K562 (cell line): ENCODE data around the gene METTL24. TPM values are rescaled to one million over a fixed set of nuclear protein-coding genes. Genes with fewer than 3 reads are reported as not detected.

Experiments used
- ATAC-seq: fragments of 200-7000 bp; cut with Tn5 transposase; 3 replicates; pipeline ENCODE4 v1.9.1; 2020; ENCODE audit warnings: moderate library complexity
- BruUV-seq: library from RNA; stranded (reverse); fragments of 400-500 nt; replicated peaks from 2 replicates; lab custom pipeline; 2021; lab: Mats Ljungman, UMichigan
- CTCF ChIA-PET: fragments of 300-600 bp; formaldehyde crosslinking; extraction: SDS; loops from one replicate; lab custom pipeline; 2021; ENCODE audit warnings: low intra/inter-chr PET ratio; lab: Yijun Ruan, JAX
- POLR2A ChIA-PET: fragments of 300-600, 350-650 bp; sonication (Branson Sonifier 250); formaldehyde crosslinking; extraction: SDS; loops from one replicate; lab custom pipeline; 2021; ENCODE audit warnings: antibody characterized with exemption, inconsistent platforms; lab: Yijun Ruan, JAX
- DNase-seq, 4 experiments: peaks; one replicate each; pipeline versions ENCODE4 v3.0.0 to v3.0.0-alpha.2; 2011 to 2018; ENCODE audit warnings: low spot score in 3 of 4, mixed read lengths in 3 of 4; ENCODE audit errors: extremely low read depth in 1 of 4
- FAIRE-seq: peaks from 2 replicates; lab custom pipeline; 2011; peaks lifted over from hg19 to GRCh38; lab: Jason Lieb, UNC
- H2AFZ ChIP-seq: 2 replicates; pipeline ENCODE4 v1.6.0; 2011; ENCODE audit warnings: low read depth, low read length, control low read depth, inconsistent platforms
- H3K27ac ChIP-seq: fragments of 200-600 bp; 3 replicates; pipeline ENCODE4 v1.8.0; 2011; ENCODE audit warnings: low read depth, mild to moderate bottlenecking, control low read depth, inconsistent platforms, low read length, moderate library complexity, mixed read lengths; ENCODE audit errors: extremely low read depth
- H3K27me3 ChIP-seq, 2 experiments: fragments of 300-600 bp in 1 of 2; 2 replicates in 1 of 2; 3 replicates in 1 of 2; pipeline versions ENCODE4 v1.6.0 to v1.8.0; 2011; ENCODE audit warnings: inconsistent platforms in 2 of 2, low read length in 2 of 2, mild to moderate bottlenecking in 1 of 2, mixed read lengths in 1 of 2, moderate library complexity in 1 of 2; ENCODE audit not compliant: control insufficient read depth in 2 of 2, insufficient read depth in 2 of 2
- H3K36me3 ChIP-seq: fragments of 300-600 bp; 3 replicates; pipeline ENCODE4 v1.8.0; 2011; ENCODE audit warnings: mild to moderate bottlenecking, low read length, inconsistent platforms; ENCODE audit not compliant: control insufficient read depth, insufficient read depth
- H3K4me1 ChIP-seq, 2 experiments: fragments of 200-600 bp in 1 of 2; replicated peaks in 1 of 2; 2 replicates in 1 of 2; 3 replicates in 1 of 2; pipeline versions ENCODE4 v1.5.1 to v1.8.0; 2011; ENCODE audit warnings: inconsistent platforms in 2 of 2, low read length in 2 of 2, mild to moderate bottlenecking in 1 of 2, mixed read lengths in 1 of 2, moderate library complexity in 1 of 2; ENCODE audit not compliant: control insufficient read depth in 2 of 2, insufficient read depth in 2 of 2
- H3K4me2 ChIP-seq: 2 replicates; pipeline ENCODE4 v1.6.1; 2011; ENCODE audit warnings: low read length, control low read depth, inconsistent platforms, mixed read lengths; ENCODE audit not compliant: insufficient read depth
- H3K4me3 ChIP-seq: fragments of 200-600 bp; sonication (generic), shearing (Covaris generic); 2 replicates; pipeline ENCODE4 v1.5.1; 2016; ENCODE audit warnings: control low read depth, inconsistent platforms
- H3K79me2 ChIP-seq: fragments of 200-600 bp; 3 replicates; pipeline ENCODE4 v1.8.0; 2011; ENCODE audit warnings: low read length, inconsistent platforms; ENCODE audit not compliant: control insufficient read depth, insufficient read depth
- H3K9ac ChIP-seq, 2 experiments: 2 replicates each; pipeline versions ENCODE4 v1.6.0 to v1.6.1; 2011; ENCODE audit warnings: low read depth in 2 of 2, low read length in 2 of 2, control low read depth in 1 of 2, inconsistent platforms in 1 of 2, mild to moderate bottlenecking in 1 of 2, mixed read lengths in 1 of 2; ENCODE audit not compliant: insufficient read depth in 1 of 2
- H3K9me1 ChIP-seq: one replicate; pipeline ENCODE4 v1.6.0; 2011; ENCODE audit warnings: inconsistent platforms, mild to moderate bottlenecking, low read length, moderate library complexity; ENCODE audit not compliant: control insufficient read depth, insufficient read depth
- H3K9me3 ChIP-seq: replicated peaks from 2 replicates; pipeline ENCODE4 v1.5.1; 2011; ENCODE audit warnings: low read depth, low read length, inconsistent platforms; ENCODE audit not compliant: control insufficient read depth, insufficient read depth
- H4K20me1 ChIP-seq: replicated peaks from 2 replicates; pipeline ENCODE4 v1.6.1; 2011; ENCODE audit warnings: low read length, inconsistent platforms, mixed read lengths; ENCODE audit not compliant: control insufficient read depth, insufficient read depth
- ARHGAP35 ChIP-seq: fragments of 450-650 bp; IDR thresholded peaks from 2 replicates; pipeline ENCODE4 v1.6.1; 2018; ENCODE audit not compliant: partially characterized antibody
- GTF2E2 ChIP-seq: fragments of 200-800 bp; sonication (Bioruptor generic); IDR thresholded peaks from 2 replicates; pipeline ENCODE4 v1.6.1; 2016; ENCODE audit warnings: missing genetic modification characterization, missing compliant biosample characterization
- PHB2 ChIP-seq: fragments of 450-650 bp; IDR thresholded peaks from 2 replicates; pipeline ENCODE4 v1.6.1; 2017; ENCODE audit warnings: low read depth
- REST ChIP-seq, 2 experiments: fragments of 450-650 bp; formaldehyde crosslinking in 1 of 2; IDR thresholded peaks; 2 replicates each; pipeline versions ENCODE4 v1.4.0 to v1.6.1; 2014 to 2020; ENCODE audit warnings: mild to moderate bottlenecking in 2 of 2, borderline replicate concordance in 1 of 2, low read depth in 1 of 2
- SIX5 ChIP-seq, 2 experiments: IDR thresholded peaks; 2 replicates each; pipeline ENCODE4 v1.6.1; 2011; ENCODE audit warnings: low read length in 2 of 2, borderline replicate concordance in 1 of 2, low read depth in 1 of 2, mild to moderate bottlenecking in 1 of 2, moderate library complexity in 1 of 2; ENCODE audit not compliant: insufficient read depth in 1 of 2
- SNAPC5 ChIP-seq: fragments of 250-450 bp; sonication (Bioruptor Pico); IDR thresholded peaks from 2 replicates; pipeline ENCODE4 v1.8.0; 2021; ENCODE audit warnings: moderate library complexity, mild to moderate bottlenecking, inconsistent platforms
- SPI1 ChIP-seq: IDR thresholded peaks from 2 replicates; pipeline ENCODE4 v1.6.1; 2011; ENCODE audit warnings: low read depth, low read length, control low read depth, borderline replicate concordance
- ZNF12 ChIP-seq: sonication (generic); formaldehyde crosslinking; IDR thresholded peaks from 2 replicates; pipeline ENCODE4 v1.4.0; 2020; ENCODE audit warnings: mild to moderate bottlenecking, missing genetic modification reagents
- WGBS: fragments of 100-300 bp; shearing (Covaris generic); methylation state at CpG from one replicate; pipeline ENCODE4 v1.1.6; 2016; ENCODE audit warnings: low coverage, mixed read lengths; ENCODE audit not compliant: insufficient coverage; ENCODE audit errors: missing lambda C conversion rate; 5-methylcytosine and 5-hydroxymethylcytosine counted together
- in situ Hi-C: fragments of 300-500 bp; cut with MboI; formaldehyde crosslinking; loops from 4 replicates; pipeline ENCODE4 v1.15.0; 2018; ENCODE audit warnings: inconsistent platforms, mixed read lengths
- intact Hi-C: fragments of 100-400 bp; cut with micrococcal nuclease; formaldehyde crosslinking; loops from 2 replicates; pipeline ENCODE4 v1.14.2; 2022
- polyA plus RNA-seq, 8 experiments: library from polyadenylated mRNA; depleted of rRNA in 4 of 8; stranded (reverse) in 5 of 8; unstranded in 3 of 8; fragments of >200 nt; fragmentation: Nextera tagmentation in 2 of 8; fragmentation: Illumina TruSeq in 1 of 8; extraction: Ambion mirVana in 2 of 8; extraction: Trizol in 1 of 8; gene quantifications; 2 replicates each; pipeline versions ENCODE4 v1.2.1 to v1.2.3, GENCODE V29; 2011 to 2014; ENCODE audit warnings: inconsistent platforms in 1 of 8, missing spikeins in 1 of 8
- total RNA-seq, 7 experiments: library from RNA; depleted of rRNA in 6 of 7; stranded (reverse); fragments of >200 nt in 6 of 7; fragmentation: Illumina TruSeq in 2 of 7; extraction: Trizol in 2 of 7; gene quantifications; 2 replicates each; pipeline versions ENCODE4 v1.2.1 to v1.2.3, GENCODE V29; 2011 to 2021; ENCODE audit warnings: low replicate concordance in 1 of 7
- TF ChIP-seq, protein P1 (sequence below), 2 experiments: IDR thresholded peaks; 2 replicates each; pipeline ENCODE4 v1.6.1; 2011; ENCODE audit warnings: borderline replicate concordance in 1 of 2, control low read depth in 1 of 2, low read depth in 1 of 2, low read length in 1 of 2, mild to moderate bottlenecking in 1 of 2, mixed read lengths in 1 of 2, moderate library complexity in 1 of 2; ENCODE audit not compliant: insufficient read depth in 1 of 2, insufficient read length in 1 of 2, poor library complexity in 1 of 2, severe bottlenecking in 1 of 2; ENCODE audit errors: extremely low read depth in 1 of 2

The METTL24 gene
- total and polyA plus RNA-seq, 9 of the 15 experiments (the other 6 are each of a cell fraction or from before 2014, with no cell fraction given), result not detected

- H4K20me1 ChIP-seq, result no peaks in the 10 kb centered on the region; the same call in 1 of the 2 replicates
- ChIA-PET CTCF (no interaction called here), POLR2A (no interaction called here)
- H3K9me1 ChIP-seq, result no peaks in the 10 kb centered on the region
- FAIRE-seq (no peak), DNase-seq (no peak), ATAC-seq (no peak)
- in situ Hi-C loops (no loop called here), intact Hi-C loops (no loop called here)
- H3K36me3 ChIP-seq, result no peaks in the 10 kb centered on the region
- H2AFZ ChIP-seq, result no peak overlapping the region
- H3K27me3 ChIP-seq, result peaks cover 4 to 11% of the 10 kb centered on the region in 2 experiments; a peak in 3 of 5 replicates
- H3K9ac ChIP-seq, result no peak overlapping the region
- WGBS, result 0% methylated on average over 2 of the region's 2 CpGs
- H3K4me3 ChIP-seq, result no peak overlapping the region
- no TSS peak for BruUV-seq
- no peak overlapping the region for H3K4me2 ChIP-seq
- H3K27ac ChIP-seq, result no peak overlapping the region
- no peaks in the 10 kb centered on the region for H3K4me1 ChIP-seq
- no peaks in the 10 kb centered on the region for H3K9me3 ChIP-seq
- no peaks in the 10 kb centered on the region for H3K79me2 ChIP-seq
- TF ChIP-seq PHB2 (no peak), REST (IDR thresholded peaks at IDR 0.05; ENCODE audit: borderline replicate concordance) (no peak), REST (CRISPR knock-in tag; IDR thresholded peaks at IDR 0.05; ENCODE audit: low read depth) (no peak), SNAPC5 (CRISPR knock-in tag) (no peak), ARHGAP35 (no peak), ZNF12 (CRISPR knock-in tag) (no peak), SPI1 (no peak), SIX5 (IDR thresholded peaks at IDR 0.05; ENCODE audit: borderline replicate concordance in 1 of 2, insufficient read depth in 1 of 2, low read depth in 1 of 2, low read length in 2 of 2) (no peak), GTF2E2 (tag) (no peak)
- TF ChIP-seq, protein P1, sequence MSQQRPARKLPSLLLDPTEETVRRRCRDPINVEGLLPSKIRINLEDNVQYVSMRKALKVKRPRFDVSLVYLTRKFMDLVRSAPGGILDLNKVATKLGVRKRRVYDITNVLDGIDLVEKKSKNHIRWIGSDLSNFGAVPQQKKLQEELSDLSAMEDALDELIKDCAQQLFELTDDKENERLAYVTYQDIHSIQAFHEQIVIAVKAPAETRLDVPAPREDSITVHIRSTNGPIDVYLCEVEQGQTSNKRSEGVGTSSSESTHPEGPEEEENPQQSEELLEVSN (IDR thresholded peaks at IDR 0.05; ENCODE audit: borderline replicate concordance in 1 of 2, extremely low read depth in 1 of 2, insufficient read depth in 1 of 2, insufficient read length in 1 of 2, low read depth in 1 of 2, low read length in 1 of 2, poor library complexity in 1 of 2, severe bottlenecking in 1 of 2), result no peak
Observed at GRCh38 chr6:110298411-110298810, 59.7 kb downstream of the METTL24 start.
